B cell (primary cell): Measurements from ENCODE around the gene NR4A1. TPM values are rescaled to one million over a fixed set of nuclear protein-coding genes. Genes with fewer than 3 reads are reported as not detected.

ENCODE experiments used
- ATAC-seq: fragments of 200-7000 bp; cut with Tn5 transposase; one replicate; pipeline ENCODE4 v1.10.0; 2021; ENCODE audit warnings: low read depth, mild to moderate bottlenecking, moderate number of reproducible peaks, moderate library complexity
- CTCF ChIA-PET: fragments of 350-600 bp; sonication (Branson Sonifier 250); formaldehyde crosslinking; loops from one replicate; lab custom pipeline; 2021; ENCODE audit warnings: antibody characterized with exemption, inconsistent platforms; lab: Charles Lee
- POLR2A ChIA-PET: fragments of 350-600 bp; sonication (Branson Sonifier 250); formaldehyde crosslinking; loops from one replicate; lab custom pipeline; 2021; ENCODE audit warnings: antibody characterized with exemption; lab: Charles Lee
- DNase-seq: peaks from one replicate; pipeline ENCODE4 v3.0.0; 2013
- H2AFZ ChIP-seq: 2 replicates; pipeline ENCODE4 v1.6.1; 2012; ENCODE audit warnings: mild to moderate bottlenecking, low read depth, low read length; ENCODE audit not compliant: insufficient read depth, poor library complexity, severe bottlenecking
- H3K27ac ChIP-seq, 2 donors: 1 replicate in 1 of 2; 2 replicates in 1 of 2; pipeline ENCODE4 v1.5.1; 2012 to 2013; ENCODE audit warnings: low read length in 2 of 2, mild to moderate bottlenecking in 2 of 2, moderate library complexity in 1 of 2
- H3K27me3 ChIP-seq, 4 experiments: fragments of 200-600 bp in 1 of 4; sonication (generic) in 1 of 4; replicated peaks in 1 of 4; 1 replicate in 2 of 4; 2 replicates in 2 of 4; pipeline versions ENCODE4 v1.6.1 to v1.7.0; 2013 to 2016; ENCODE audit warnings: low read length in 3 of 4, mild to moderate bottlenecking in 2 of 4, mixed read lengths in 1 of 4, moderate library complexity in 1 of 4; ENCODE audit not compliant: insufficient read depth in 4 of 4, control insufficient read depth in 3 of 4; ENCODE audit errors: control extremely low read depth in 1 of 4
- H3K36me3 ChIP-seq, 2 experiments: replicated peaks in 1 of 2; 1 replicate in 1 of 2; 2 replicates in 1 of 2; pipeline versions ENCODE4 v1.6.1 to v1.7.1; 2013; ENCODE audit warnings: low read length in 1 of 2; ENCODE audit not compliant: insufficient read depth in 2 of 2, control insufficient read depth in 1 of 2; ENCODE audit errors: control extremely low read depth in 1 of 2, extremely low read depth in 1 of 2
- H3K4me1 ChIP-seq, 2 donors: fragments of 200-600 bp in 1 of 2; sonication (generic) in 1 of 2; 1 replicate in 1 of 2; 2 replicates in 1 of 2; pipeline versions ENCODE4 v1.5.1 to v1.6.1; 2013 to 2017; ENCODE audit warnings: low read length in 2 of 2; ENCODE audit not compliant: control insufficient read depth in 2 of 2, insufficient read depth in 2 of 2
- H3K4me2 ChIP-seq: replicated peaks from 2 replicates; pipeline ENCODE3; 2012; ENCODE audit warnings: mild to moderate bottlenecking, low read depth, low read length; ENCODE audit not compliant: poor library complexity, severe bottlenecking
- H3K4me3 ChIP-seq, 5 experiments: fragments of 200-600 bp in 1 of 5; sonication (generic) in 1 of 5; 1 replicate in 3 of 5; 2 replicates in 2 of 5; pipeline versions ENCODE4 v1.5.1 to v1.7.0; 2011 to 2016; ENCODE audit warnings: low read length in 4 of 5, mild to moderate bottlenecking in 4 of 5, low read depth in 2 of 5, control low read depth in 1 of 5, moderate library complexity in 1 of 5; ENCODE audit not compliant: insufficient read depth in 1 of 5; ENCODE audit errors: control extremely low read depth in 1 of 5, extremely low read depth in 1 of 5
- H3K79me2 ChIP-seq: fragments of 200-600 bp; sonication (generic); one replicate; pipeline ENCODE4 v1.6.0; 2016; ENCODE audit warnings: low read length; ENCODE audit not compliant: control insufficient read depth, insufficient read depth
- H3K9ac ChIP-seq: fragments of 200-600 bp; sonication (generic); 2 replicates; pipeline ENCODE4 v1.6.1; 2017; ENCODE audit warnings: mild to moderate bottlenecking, low read length, moderate library complexity
- H3K9me3 ChIP-seq, 3 donors: one replicate each; pipeline versions ENCODE4 v1.6.1 to v1.7.1; 2013; ENCODE audit warnings: low read length in 2 of 3; ENCODE audit not compliant: control insufficient read depth in 2 of 3, insufficient read depth in 1 of 3; ENCODE audit errors: control extremely low read depth in 1 of 3
- H4K20me1 ChIP-seq: 2 replicates; pipeline ENCODE4 v1.6.0; 2012; ENCODE audit warnings: mild to moderate bottlenecking, low read length; ENCODE audit not compliant: insufficient read depth, control insufficient read depth, poor library complexity, severe bottlenecking
- H3K27ac Mint-ChIP-seq: one replicate; pipeline ENCODE4 v1.8.0; 2021; ENCODE audit warnings: mixed read lengths
- H3K27me3 Mint-ChIP-seq: one replicate; pipeline ENCODE4 v1.8.0; 2021; ENCODE audit warnings: mixed read lengths
- H3K4me1 Mint-ChIP-seq: one replicate; pipeline ENCODE4 v1.8.0; 2021; ENCODE audit warnings: mixed read lengths
- H3K4me3 Mint-ChIP-seq: one replicate; pipeline ENCODE4 v1.8.0; 2021; ENCODE audit warnings: mixed read lengths
- H3K9me3 Mint-ChIP-seq: one replicate; pipeline ENCODE4 v1.8.0; 2022; ENCODE audit warnings: mixed read lengths; ENCODE audit not compliant: insufficient read depth
- CTCF ChIP-seq: fragments of 200-600 bp; IDR thresholded peaks from one replicate; pipeline ENCODE4 v1.8.0; 2022; ENCODE audit warnings: antibody characterized with exemption, mild to moderate bottlenecking
- EZH2 ChIP-seq: IDR thresholded peaks from 2 replicates; pipeline ENCODE4 v1.6.1; 2012; ENCODE audit warnings: borderline replicate concordance, low read depth, mild to moderate bottlenecking, moderate library complexity, low read length; ENCODE audit not compliant: insufficient read depth, poor library complexity, severe bottlenecking
- WGBS: methylation state at CpG from one replicate; pipeline ENCODE4 v1.1.5; 2013; ENCODE audit warnings: missing lambda C conversion rate; ENCODE audit not compliant: insufficient coverage; 5-methylcytosine and 5-hydroxymethylcytosine counted together
- intact Hi-C: fragments of 100-400 bp; cut with micrococcal nuclease; formaldehyde crosslinking; loops from one replicate; pipeline ENCODE4 v1.10.0; 2022
- polyA plus RNA-seq: library from polyadenylated mRNA; depleted of rRNA; stranded (reverse); fragments of >200 nt; gene quantifications from 2 replicates; pipeline ENCODE4 v1.2.3, GENCODE V29; 2012
- total RNA-seq, 2 donors: library from RNA; stranded (reverse); fragments of 120-200 nt in 1 of 2; gene quantifications; 1 replicate in 1 of 2; 2 replicates in 1 of 2; pipeline versions ENCODE4 v1.2.3 to v1.2.4, GENCODE V29; 2013 to 2022

Gene NR4A1
- total and polyA plus RNA-seq, 2 donors (not counting 1 experiment from before 2014, with no cell fraction given): 43.2 to 470 TPM

GRCh38 chr12:52096332-52097044 lies 45.2 kb downstream of the NR4A1 start:
- H3K4me1 ChIP-seq: no peaks in the 10 kb centered on the region
- H3K27ac Mint-ChIP-seq: no peak overlapping the region
- POLR2A ChIA-PET: no interaction called here

More at GRCh38 chr12:52096332-52097044, 45.2 kb downstream of the NR4A1 start:
- H3K9me3 ChIP-seq: no peaks in the 10 kb centered on the region
- no peak overlapping the region for H3K4me3 Mint-ChIP-seq
- H3K4me3 ChIP-seq: no peak overlapping the region
- CTCF ChIA-PET: interaction anchor here (1.0 kb wide), 1 partner anchor 71 kb away, joined by 4 read pairs; no protein-coding TSS in a partner anchor
- no peak overlapping the region for H2AFZ ChIP-seq
- no peak overlapping the region for H3K27ac ChIP-seq
- no peak overlapping the region for H3K9ac ChIP-seq
- peaks cover 0 to 11% (median 4%) of the 10 kb centered on the region in 4 experiments for H3K27me3 ChIP-seq
- H3K79me2 ChIP-seq: no peaks in the 10 kb centered on the region
- H3K4me1 Mint-ChIP-seq: no peaks in the 10 kb centered on the region
- 90% methylated on average over 2 of the region's 15 CpGs for WGBS
- H4K20me1 ChIP-seq: no peaks in the 10 kb centered on the region
- H3K9me3 Mint-ChIP-seq: no peaks in the 10 kb centered on the region
- H3K27me3 Mint-ChIP-seq: peaks cover 46% of the 10 kb centered on the region
- DNase-seq (no peak), ATAC-seq (no peak)
- TF ChIP-seq EZH2: no peak
- TF ChIP-seq CTCF: no peak
- H3K4me2 ChIP-seq: no peak overlapping the region
- H3K36me3 ChIP-seq: no peaks in the 10 kb centered on the region
- intact Hi-C loops: no loop called here
